Activated CD4-positive, CD25-positive, alpha-beta regulatory T cell (primary cell): ENCODE results near the gene SEMA5B.

ENCODE experiments used
- DNase-seq, 4 experiments: peaks; one replicate each; lab custom pipeline; 2025; lab: John Stamatoyannopoulos, UW

SEMA5B gene

GRCh38 chr3:123054931-123055330 lies 27.4 kb upstream of the SEMA5B start:
- peak in 2 of 4 experiments; percentile 3 to 7 for DNase-seq

- no peak for DNase-seq
These were observed 26.7 kb upstream of the SEMA5B start for GRCh38 chr3:123054109-123054778.

- DNase-seq, result no peak
These were observed 25.5 kb upstream of the SEMA5B start for GRCh38 chr3:123053107-123053506.

GRCh38 chr3:123050666-123051065 lies 23.1 kb upstream of the SEMA5B start:
- no peak for DNase-seq

GRCh38 chr3:123048480-123049237 lies 21.1 kb upstream of the SEMA5B start:
- no peak for DNase-seq

GRCh38 chr3:123047062-123047319 lies 19.4 kb upstream of the SEMA5B start:
- DNase-seq, result no peak

- no peak for DNase-seq
These were observed 18.9 kb upstream of the SEMA5B start for GRCh38 chr3:123046262-123047061.

GRCh38 chr3:123044981-123045763 lies 17.6 kb upstream of the SEMA5B start:
- no peak for DNase-seq

- DNase-seq, result no peak
These were observed 14.8 kb upstream of the SEMA5B start for GRCh38 chr3:123042413-123042812.

- no peak for DNase-seq
These were observed 11.6 kb upstream of the SEMA5B start for GRCh38 chr3:123039178-123039577.

GRCh38 chr3:123038751-123039150 lies 11.2 kb upstream of the SEMA5B start:
- no peak for DNase-seq

- no peak for DNase-seq
These were observed 9.4 kb upstream of the SEMA5B start for GRCh38 chr3:123037015-123037375.

GRCh38 chr3:123036352-123037014 lies 8.9 kb upstream of the SEMA5B start:
- no peak for DNase-seq

GRCh38 chr3:123034996-123035395 lies 7.4 kb upstream of the SEMA5B start:
- no peak for DNase-seq

GRCh38 chr3:123034120-123034519 lies 6.6 kb upstream of the SEMA5B start:
- no peak for DNase-seq

- DNase-seq, result no peak
These were observed 4.5 kb upstream of the SEMA5B start for GRCh38 chr3:123032057-123032456.

- no peak for DNase-seq
These were observed 3.5 kb upstream of the SEMA5B start for GRCh38 chr3:123031051-123031450.

- DNase-seq, result no peak
These were observed 768 bp upstream of the SEMA5B start for GRCh38 chr3:123028233-123028828.

GRCh38 chr3:123026565-123027291 lies 835 bp downstream of the SEMA5B start:
- DNase-seq, result no peak

GRCh38 chr3:123025642-123026521 lies 1.7 kb downstream of the SEMA5B start:
- DNase-seq, result no peak
